HEK293T (cell line): ENCODE results near the gene SRP14.
"Not testable (repeated sequence)": the region's sequence is repeated elsewhere in the genome, so short reads cannot be mapped to it uniquely, and the experiment has no call there.

Source experiments
- CTCF ChIA-PET: fragments of 350-600 bp; formaldehyde crosslinking; extraction: SDS; loops from one replicate; lab custom pipeline; 2021; ENCODE audit warnings: antibody characterized with exemption, inconsistent platforms; lab: Yijun Ruan, JAX
- POLR2A ChIA-PET: fragments of 350-600 bp; formaldehyde crosslinking; extraction: SDS; loops from one replicate; lab custom pipeline; 2020; ENCODE audit warnings: antibody characterized with exemption, inconsistent platforms; lab: Yijun Ruan, JAX
- DNase-seq: peaks from one replicate; pipeline ENCODE4 v3.0.0; 2012; ENCODE audit warnings: mixed read lengths; ENCODE audit errors: extremely low spot score
- ARNT ChIP-seq: fragments of 450-650 bp; IDR thresholded peaks from 2 replicates; pipeline ENCODE4 v1.6.1; 2017; ENCODE audit warnings: mild to moderate bottlenecking
- BHLHE40 ChIP-seq: fragments of 450-650 bp; IDR thresholded peaks from 2 replicates; pipeline ENCODE4 v1.6.1; 2016; ENCODE audit warnings: mild to moderate bottlenecking, moderate library complexity, borderline replicate concordance
- CTBP1 ChIP-seq: fragments of 450-650 bp; IDR thresholded peaks from 2 replicates; pipeline ENCODE4 v1.6.1; 2016; ENCODE audit warnings: borderline replicate concordance
- ELF4 ChIP-seq: fragments of 450-650 bp; IDR thresholded peaks from 2 replicates; pipeline ENCODE4 v1.6.1; 2017; ENCODE audit warnings: antibody characterized with exemption
- FOXA1 ChIP-seq: fragments of 450-650 bp; IDR thresholded peaks from 2 replicates; pipeline ENCODE4 v1.6.1; 2016; ENCODE audit warnings: mild to moderate bottlenecking
- FOXK2 ChIP-seq: fragments of 450-650 bp; IDR thresholded peaks from 2 replicates; pipeline ENCODE4 v1.6.1; 2016; ENCODE audit warnings: mild to moderate bottlenecking
- FOXM1 ChIP-seq: fragments of 450-650 bp; IDR thresholded peaks from 2 replicates; pipeline ENCODE4 v1.6.1; 2017; ENCODE audit warnings: mild to moderate bottlenecking, borderline replicate concordance
- HDGF ChIP-seq: fragments of 450-650 bp; IDR thresholded peaks from 2 replicates; pipeline ENCODE4 v1.6.1; 2017; ENCODE audit warnings: antibody characterized with exemption, borderline replicate concordance
- L3MBTL2 ChIP-seq: fragments of 450-650 bp; conservative IDR thresholded peaks from 2 replicates; pipeline ENCODE4 v1.6.1; 2016; ENCODE audit warnings: mild to moderate bottlenecking
- LEF1 ChIP-seq: fragments of 450-650 bp; IDR thresholded peaks from 2 replicates; pipeline ENCODE4 v1.6.1; 2017; ENCODE audit warnings: mild to moderate bottlenecking, borderline replicate concordance
- NFRKB ChIP-seq: fragments of 450-650 bp; IDR thresholded peaks from 2 replicates; pipeline ENCODE4 v1.6.1; 2016; ENCODE audit warnings: mild to moderate bottlenecking, moderate library complexity
- SP1 ChIP-seq: fragments of 450-650 bp; IDR thresholded peaks from 2 replicates; pipeline ENCODE4 v1.6.1; 2017
- SUZ12 ChIP-seq: fragments of 450-650 bp; IDR thresholded peaks from 2 replicates; pipeline ENCODE4 v1.6.1; 2016; ENCODE audit warnings: mild to moderate bottlenecking
- TARDBP ChIP-seq: fragments of 450-650 bp; IDR thresholded peaks from 2 replicates; pipeline ENCODE4 v1.6.1; 2016
- ZNF384 ChIP-seq: fragments of 450-650 bp; IDR thresholded peaks from 2 replicates; pipeline ENCODE4 v1.6.1; 2016
- TF ChIP-seq, protein P1 (sequence below): fragments of 450-650 bp; IDR thresholded peaks from 2 replicates; pipeline ENCODE4 v1.6.1; 2016

SRP14 gene

GRCh38 chr15:40040770-40041169 is 1.8 kb upstream of the SRP14 start:
- ChIA-PET CTCF (no interaction called here), POLR2A (interaction anchor here (1.0 kb wide), 1 partner anchor 50 kb away, joined by 3 read pairs; no protein-coding TSS in a partner anchor)
- TF ChIP-seq FOXM1, result no peak
- TF ChIP-seq ARNT, result no peak
- no peak for TF ChIP-seq ZNF384
- no peak for TF ChIP-seq CTBP1
- no peak for TF ChIP-seq L3MBTL2
- TF ChIP-seq NFRKB, result no peak
- TF ChIP-seq HDGF, result no peak
- TF ChIP-seq FOXK2, result no peak
- TF ChIP-seq SP1, result no peak
- TF ChIP-seq BHLHE40, result no peak
- no peak for TF ChIP-seq ELF4
- TF ChIP-seq, protein P1, sequence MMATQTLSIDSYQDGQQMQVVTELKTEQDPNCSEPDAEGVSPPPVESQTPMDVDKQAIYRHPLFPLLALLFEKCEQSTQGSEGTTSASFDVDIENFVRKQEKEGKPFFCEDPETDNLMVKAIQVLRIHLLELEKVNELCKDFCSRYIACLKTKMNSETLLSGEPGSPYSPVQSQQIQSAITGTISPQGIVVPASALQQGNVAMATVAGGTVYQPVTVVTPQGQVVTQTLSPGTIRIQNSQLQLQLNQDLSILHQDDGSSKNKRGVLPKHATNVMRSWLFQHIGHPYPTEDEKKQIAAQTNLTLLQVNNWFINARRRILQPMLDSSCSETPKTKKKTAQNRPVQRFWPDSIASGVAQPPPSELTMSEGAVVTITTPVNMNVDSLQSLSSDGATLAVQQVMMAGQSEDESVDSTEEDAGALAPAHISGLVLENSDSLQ, result no peak
- TF ChIP-seq FOXA1, result no peak
- TF ChIP-seq SUZ12, result no peak
- TF ChIP-seq LEF1, result no peak
- no peak for TF ChIP-seq TARDBP
- DNase-seq, result no peak

DNA sequence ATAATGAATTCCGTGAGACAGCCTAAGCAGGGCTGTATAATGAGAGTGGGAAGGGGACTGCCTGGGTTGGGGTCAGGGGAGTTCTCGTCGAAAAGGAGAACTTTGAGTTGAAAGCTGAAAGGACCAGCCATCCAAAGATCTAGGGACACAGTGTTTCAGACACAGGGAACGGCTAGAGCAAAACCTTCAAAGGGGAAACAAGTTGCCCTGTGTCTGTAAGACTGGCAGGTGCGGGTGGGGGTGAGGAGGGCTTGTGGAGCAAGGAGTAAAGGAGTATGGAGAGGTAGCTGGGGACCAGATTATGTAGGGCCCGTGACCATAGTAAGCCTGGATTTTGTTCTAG is 1.3 kb upstream of the SRP14 start:
- ChIA-PET POLR2A (interaction anchor here (0.9 to 1.2 kb wide), 4 partner anchors 50 to 240 kb away, joined by 3 to 4 read pairs (median 3); partner anchors contain the start of gene PAK6), CTCF (no interaction called here)
- TF ChIP-seq L3MBTL2, result no peak
- TF ChIP-seq BHLHE40, result no peak
- no peak for TF ChIP-seq CTBP1
- TF ChIP-seq TARDBP, result no peak
- TF ChIP-seq FOXK2, result no peak
- TF ChIP-seq HDGF, result no peak
- TF ChIP-seq LEF1, result no peak
- no peak for TF ChIP-seq ZNF384
- TF ChIP-seq, protein P1, result no peak
- TF ChIP-seq FOXM1, result no peak
- no peak for DNase-seq

DNA sequence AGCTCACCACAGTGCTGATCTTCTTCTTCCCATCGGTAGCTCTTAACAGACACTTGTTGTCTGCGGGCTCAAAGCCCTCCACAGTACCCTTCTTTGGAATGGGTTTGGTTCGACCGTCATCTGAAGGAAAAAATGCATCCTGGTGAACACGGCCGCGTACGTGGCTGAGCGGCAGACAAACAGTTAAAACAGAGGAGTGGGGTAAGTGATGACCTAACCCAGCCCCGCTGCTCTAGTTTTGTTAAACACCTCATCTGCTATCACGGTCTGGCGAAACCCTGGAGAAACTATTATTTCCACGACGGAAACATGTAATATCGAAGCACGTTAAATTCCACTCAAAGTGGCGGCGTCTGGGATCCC is 725 bp downstream of the SRP14 start:
- ChIA-PET CTCF (interaction anchor here (0.7 to 1.0 kb wide), 2 partner anchors 11 to 241 kb away, joined by 3 read pairs; no protein-coding TSS in a partner anchor), POLR2A (interaction anchor here (0.6 to 1.8 kb wide), 5 partner anchors 58 to 124 kb away, joined by 3 read pairs; partner anchors contain the start of genes BMF and EIF2AK4)
- no peak for DNase-seq

DNA sequence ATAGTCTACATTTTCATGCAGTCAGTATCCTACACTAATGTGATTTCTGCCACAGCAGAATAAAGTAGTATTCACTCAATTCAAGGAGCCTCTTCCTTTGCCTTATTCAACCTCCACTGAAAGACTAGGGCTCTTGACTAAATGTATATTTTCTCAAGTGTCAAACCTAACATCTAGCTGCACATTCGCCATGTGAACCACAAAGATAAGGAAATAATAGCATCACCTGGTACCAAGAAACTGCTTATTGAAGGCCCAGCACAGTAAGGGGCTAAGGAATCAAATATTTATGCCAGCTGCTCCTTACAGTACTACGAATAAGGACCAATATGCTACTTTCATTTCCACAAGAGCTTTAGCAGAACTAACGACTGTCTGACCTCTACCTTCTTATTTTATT is 1.3 kb downstream of the SRP14 start:
- no peak for TF ChIP-seq ARNT
- TF ChIP-seq LEF1, result no peak
- TF ChIP-seq BHLHE40, result no peak
- no peak for TF ChIP-seq FOXA1
- TF ChIP-seq HDGF, result no peak
- no peak for TF ChIP-seq SUZ12
- TF ChIP-seq L3MBTL2, result no peak
- no peak for TF ChIP-seq TARDBP
- no peak for DNase-seq
- ChIA-PET CTCF (interaction anchor here (0.7 to 1.0 kb wide), 2 partner anchors 10 to 242 kb away, joined by 3 read pairs; no protein-coding TSS in a partner anchor), POLR2A (interaction anchor here (0.9 to 1.8 kb wide), 2 partner anchors 71 to 104 kb away, joined by 3 read pairs; partner anchors contain the start of genes BMF and EIF2AK4)

More for the DNA sequence above, 725 bp downstream of the SRP14 start:
- TF ChIP-seq L3MBTL2 (no peak), LEF1 (no peak), FOXK2 (no peak), ZNF384 (no peak), ARNT (no peak), SP1 (no peak), BHLHE40 (no peak), SUZ12 (no peak), FOXM1 (no peak), NFRKB (no peak), TARDBP (no peak), ELF4 (no peak), HDGF (no peak), CTBP1 (no peak), FOXA1 (no peak)
- TF ChIP-seq, protein P1, result no peak

GRCh38 chr15:40035182-40035581 is 3.8 kb downstream of the SRP14 start:
- DNase-seq, CTCF ChIA-PET: not testable (repeated sequence)
- POLR2A ChIA-PET, result interaction anchor here (1.1 kb wide), 1 partner anchor 101 kb away, joined by 5 read pairs; the partner anchor contains the start of gene EIF2AK4

DNA sequence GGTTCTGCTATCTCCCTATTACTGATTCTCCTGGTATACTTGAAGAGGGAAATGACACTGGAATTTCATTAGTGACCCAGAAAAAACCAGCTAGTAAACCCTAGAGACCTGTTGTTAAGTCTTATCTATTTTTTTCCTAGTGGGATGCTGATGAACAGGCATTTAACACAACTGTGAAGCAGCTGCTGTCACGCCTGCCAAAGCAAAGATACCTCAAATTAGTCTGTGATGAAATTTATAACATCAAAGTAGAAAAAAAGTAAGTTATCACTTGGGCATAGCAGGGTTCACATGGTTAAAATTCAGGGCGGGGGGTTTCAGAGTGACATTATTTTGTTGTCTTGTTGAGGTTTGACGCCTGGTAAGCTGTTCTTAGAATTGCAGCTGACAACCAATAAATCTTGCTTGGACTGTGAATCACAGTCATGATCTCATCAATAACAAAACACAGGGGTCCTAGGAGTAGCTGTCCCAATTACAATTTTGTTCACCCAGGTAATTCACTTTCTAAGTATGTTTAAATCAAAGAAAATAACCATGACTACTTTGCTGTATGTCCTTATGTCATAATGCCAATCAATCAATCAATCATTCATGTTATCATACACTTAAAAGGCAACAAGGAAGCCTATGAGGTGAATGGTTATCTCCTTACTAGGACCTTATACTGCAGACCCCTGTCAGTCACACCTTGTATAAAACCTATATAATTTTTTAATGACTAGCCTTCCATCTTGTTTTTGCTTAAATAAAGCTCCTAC is 4.6 kb downstream of the SRP14 start:
- ChIA-PET CTCF (interaction anchor here (0.7 kb wide), 1 partner anchor 183 kb away, joined by 3 read pairs; no protein-coding TSS in a partner anchor), POLR2A (interaction anchor here (0.9 kb wide), 1 partner anchor 173 kb away, joined by 3 read pairs; no protein-coding TSS in a partner anchor)
- TF ChIP-seq, protein P1, result peak; percentile 61
- no peak for TF ChIP-seq FOXA1
- no peak for DNase-seq
